ENCODE measurements around the gene L3MBTL2.
"Not testable (repeated sequence)": the region's sequence is repeated elsewhere in the genome, so short reads cannot be mapped to it uniquely, and the experiment has no call there.

L3MBTL2 gene

DNA sequence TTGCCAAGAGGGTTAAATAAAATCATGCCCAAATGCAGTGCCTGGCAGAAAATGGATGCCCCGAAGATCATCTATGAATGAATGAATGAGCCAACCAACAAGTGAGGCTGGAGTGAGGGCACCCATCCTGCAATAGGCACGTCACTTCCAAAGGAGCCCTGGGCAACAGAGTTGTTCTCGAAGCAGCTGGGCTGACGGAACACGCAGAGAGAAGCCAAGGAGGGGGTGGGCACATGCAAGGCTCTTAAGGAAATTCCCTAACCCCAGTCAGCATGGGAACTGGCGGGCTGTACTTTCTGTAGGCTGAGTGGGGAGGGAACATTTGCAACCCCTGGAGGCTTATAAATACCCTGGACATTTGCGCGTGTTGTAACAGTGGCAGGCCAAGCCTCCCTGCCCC, 47.3 kb downstream of the L3MBTL2 start:
- ATAC-seq: no peak
- TF ChIP-seq OSR1 (CRISPR knock-in tag; IDR thresholded peaks at IDR 0.05): no peak

DNA sequence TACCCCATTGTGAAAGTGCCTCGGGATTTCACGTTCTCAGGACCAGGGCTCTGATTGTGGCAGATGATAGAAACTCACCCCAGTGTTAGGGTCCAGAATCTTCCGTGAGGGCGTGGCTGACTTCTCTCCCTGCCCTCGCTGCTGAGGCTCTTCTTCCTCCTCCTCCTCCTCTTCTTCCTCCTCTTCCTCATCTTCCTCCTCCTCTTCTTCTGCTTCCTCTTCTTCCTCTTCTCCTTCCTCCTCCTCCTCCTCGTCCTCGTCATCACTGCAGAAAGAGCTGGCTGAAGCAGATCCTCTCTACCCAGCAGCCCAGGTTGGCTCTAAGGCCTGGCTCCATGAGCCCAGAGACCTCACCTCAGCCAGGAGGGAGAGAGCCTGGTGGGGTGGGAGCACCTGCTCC, 49.1 kb downstream of the L3MBTL2 start:
- TF ChIP-seq ZFP3 (CRISPR knock-in tag; IDR thresholded peaks at IDR 0.05): no peak
- no peak for TF ChIP-seq PPARA (CRISPR knock-in tag; IDR thresholded peaks at IDR 0.05; ENCODE audit: borderline replicate concordance)
- TF ChIP-seq SNAI2 (CRISPR knock-in tag; IDR thresholded peaks at IDR 0.05): no peak
- no peak for TF ChIP-seq ISL1 (CRISPR knock-in tag; IDR thresholded peaks at IDR 0.05)
- TF ChIP-seq RARB (CRISPR knock-in tag; IDR thresholded peaks at IDR 0.05): no peak
- TF ChIP-seq, protein P1, sequence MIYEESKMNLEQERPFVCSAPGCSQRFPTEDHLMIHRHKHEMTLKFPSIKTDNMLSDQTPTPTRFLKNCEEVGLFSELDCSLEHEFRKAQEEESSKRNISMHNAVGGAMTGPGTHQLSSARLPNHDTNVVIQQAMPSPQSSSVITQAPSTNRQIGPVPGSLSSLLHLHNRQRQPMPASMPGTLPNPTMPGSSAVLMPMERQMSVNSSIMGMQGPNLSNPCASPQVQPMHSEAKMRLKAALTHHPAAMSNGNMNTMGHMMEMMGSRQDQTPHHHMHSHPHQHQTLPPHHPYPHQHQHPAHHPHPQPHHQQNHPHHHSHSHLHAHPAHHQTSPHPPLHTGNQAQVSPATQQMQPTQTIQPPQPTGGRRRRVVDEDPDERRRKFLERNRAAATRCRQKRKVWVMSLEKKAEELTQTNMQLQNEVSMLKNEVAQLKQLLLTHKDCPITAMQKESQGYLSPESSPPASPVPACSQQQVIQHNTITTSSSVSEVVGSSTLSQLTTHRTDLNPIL (CRISPR knock-in tag; IDR thresholded peaks at IDR 0.05; ENCODE audit: low read depth): no peak
- no peak for TF ChIP-seq OSR1 (CRISPR knock-in tag; IDR thresholded peaks at IDR 0.05)
- no peak for TF ChIP-seq ZNF565 (CRISPR knock-in tag; conservative IDR thresholded peaks at IDR 0.05; ENCODE audit: low read depth)
- TF ChIP-seq CSDC2 (CRISPR knock-in tag; IDR thresholded peaks at IDR 0.05): no peak
- TF ChIP-seq ZC3H10 (CRISPR knock-in tag; IDR thresholded peaks at IDR 0.05): no peak
- no peak for TF ChIP-seq BACH2 (CRISPR knock-in tag; IDR thresholded peaks at IDR 0.05; ENCODE audit: borderline replicate concordance)
- no peak for ATAC-seq

DNA sequence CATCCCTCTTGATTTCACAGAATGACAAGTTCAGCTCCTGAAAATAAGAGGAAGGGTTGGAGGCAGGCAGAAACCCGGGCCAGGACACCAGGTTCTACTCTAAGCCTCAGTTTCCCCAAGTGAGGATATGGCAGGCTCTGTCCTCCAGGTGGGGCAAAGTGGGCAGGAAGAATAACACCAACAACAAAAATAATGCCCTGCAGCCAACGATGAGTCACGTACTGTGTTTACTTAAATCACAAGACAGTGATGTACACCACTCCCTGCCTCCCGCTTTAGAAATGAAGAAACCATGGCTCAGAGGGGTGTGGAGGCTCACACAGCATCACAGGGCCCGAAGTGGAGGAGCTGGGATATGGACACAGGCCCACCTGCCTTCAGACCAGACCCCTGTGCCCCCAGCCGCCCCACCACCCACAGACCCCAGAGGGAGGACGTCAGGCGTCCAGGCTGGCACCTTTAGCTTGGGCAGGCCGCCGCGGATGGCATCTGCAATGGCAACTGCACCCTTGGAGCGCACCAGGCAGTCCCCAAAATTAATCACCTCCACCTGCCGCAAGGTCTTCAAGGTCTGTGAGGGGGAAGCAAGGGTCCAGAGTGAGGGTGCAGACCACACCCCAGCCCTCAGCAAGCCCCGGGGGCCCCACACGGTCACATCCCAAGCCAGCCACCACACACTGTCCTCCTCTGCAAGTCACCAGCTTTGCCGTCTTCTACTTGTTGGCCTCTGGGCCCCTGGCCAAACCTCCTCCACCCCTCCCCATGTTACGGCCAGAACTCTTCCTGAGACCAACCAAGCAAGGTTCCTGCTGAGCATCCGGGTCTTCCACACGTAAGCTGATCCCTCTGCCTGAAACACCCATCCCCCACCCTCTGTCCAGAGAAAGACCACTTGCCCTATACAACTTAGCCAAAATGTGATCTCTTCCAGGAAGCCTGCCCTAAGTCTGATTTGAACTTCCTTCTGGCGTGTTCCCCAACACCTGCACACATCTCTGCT, 51.4 kb downstream of the L3MBTL2 start:
- no peak for TF ChIP-seq GLIS3 (CRISPR knock-in tag; IDR thresholded peaks at IDR 0.05)
- no peak for TF ChIP-seq TOX (CRISPR knock-in tag; IDR thresholded peaks at IDR 0.05; ENCODE audit: borderline replicate concordance)
- TF ChIP-seq, protein P2, sequence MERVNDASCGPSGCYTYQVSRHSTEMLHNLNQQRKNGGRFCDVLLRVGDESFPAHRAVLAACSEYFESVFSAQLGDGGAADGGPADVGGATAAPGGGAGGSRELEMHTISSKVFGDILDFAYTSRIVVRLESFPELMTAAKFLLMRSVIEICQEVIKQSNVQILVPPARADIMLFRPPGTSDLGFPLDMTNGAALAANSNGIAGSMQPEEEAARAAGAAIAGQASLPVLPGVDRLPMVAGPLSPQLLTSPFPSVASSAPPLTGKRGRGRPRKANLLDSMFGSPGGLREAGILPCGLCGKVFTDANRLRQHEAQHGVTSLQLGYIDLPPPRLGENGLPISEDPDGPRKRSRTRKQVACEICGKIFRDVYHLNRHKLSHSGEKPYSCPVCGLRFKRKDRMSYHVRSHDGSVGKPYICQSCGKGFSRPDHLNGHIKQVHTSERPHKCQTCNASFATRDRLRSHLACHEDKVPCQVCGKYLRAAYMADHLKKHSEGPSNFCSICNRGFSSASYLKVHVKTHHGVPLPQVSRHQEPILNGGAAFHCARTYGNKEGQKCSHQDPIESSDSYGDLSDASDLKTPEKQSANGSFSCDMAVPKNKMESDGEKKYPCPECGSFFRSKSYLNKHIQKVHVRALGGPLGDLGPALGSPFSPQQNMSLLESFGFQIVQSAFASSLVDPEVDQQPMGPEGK (CRISPR knock-in tag; IDR thresholded peaks at IDR 0.05; ENCODE audit: borderline replicate concordance): no peak
- no peak for TF ChIP-seq SNAI2 (CRISPR knock-in tag; IDR thresholded peaks at IDR 0.05)
- no peak for TF ChIP-seq CSDC2 (CRISPR knock-in tag; IDR thresholded peaks at IDR 0.05)
- TF ChIP-seq, protein P3, sequence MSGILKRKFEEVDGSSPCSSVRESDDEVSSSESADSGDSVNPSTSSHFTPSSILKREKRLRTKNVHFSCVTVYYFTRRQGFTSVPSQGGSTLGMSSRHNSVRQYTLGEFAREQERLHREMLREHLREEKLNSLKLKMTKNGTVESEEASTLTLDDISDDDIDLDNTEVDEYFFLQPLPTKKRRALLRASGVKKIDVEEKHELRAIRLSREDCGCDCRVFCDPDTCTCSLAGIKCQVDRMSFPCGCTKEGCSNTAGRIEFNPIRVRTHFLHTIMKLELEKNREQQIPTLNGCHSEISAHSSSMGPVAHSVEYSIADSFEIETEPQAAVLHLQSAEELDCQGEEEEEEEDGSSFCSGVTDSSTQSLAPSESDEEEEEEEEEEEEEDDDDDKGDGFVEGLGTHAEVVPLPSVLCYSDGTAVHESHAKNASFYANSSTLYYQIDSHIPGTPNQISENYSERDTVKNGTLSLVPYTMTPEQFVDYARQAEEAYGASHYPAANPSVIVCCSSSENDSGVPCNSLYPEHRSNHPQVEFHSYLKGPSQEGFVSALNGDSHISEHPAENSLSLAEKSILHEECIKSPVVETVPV (CRISPR knock-in tag; IDR thresholded peaks at IDR 0.05): no peak
- TF ChIP-seq BACH2 (CRISPR knock-in tag; IDR thresholded peaks at IDR 0.05; ENCODE audit: borderline replicate concordance): no peak
- TF ChIP-seq ZC3H10 (CRISPR knock-in tag; IDR thresholded peaks at IDR 0.05): no peak
- TF ChIP-seq ZNF70 (CRISPR knock-in tag; IDR thresholded peaks at IDR 0.05): no peak
- ATAC-seq: no peak

DNA sequence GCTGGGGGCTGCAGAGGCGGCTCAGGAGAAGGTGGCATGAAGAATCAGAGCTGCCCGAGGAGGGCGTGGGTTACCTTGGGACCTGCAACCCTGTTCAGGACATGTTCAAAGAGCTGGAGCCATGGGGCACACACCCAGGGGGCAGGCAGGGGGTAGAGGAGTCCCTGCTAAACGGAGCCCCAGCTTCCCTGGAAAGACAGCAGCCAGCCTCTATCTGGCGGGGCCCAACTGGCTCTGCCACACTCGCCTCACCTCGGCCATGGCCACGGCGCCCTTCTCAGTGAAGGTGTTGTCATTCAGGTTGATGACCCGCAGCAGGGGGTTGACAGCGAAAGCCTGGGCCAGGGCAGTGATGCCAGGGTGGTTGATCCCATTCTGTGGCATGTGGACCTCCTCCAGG, 52.6 kb downstream of the L3MBTL2 start:
- TF ChIP-seq TCF4 (CRISPR knock-in tag; IDR thresholded peaks at IDR 0.05; ENCODE audit: borderline replicate concordance): no peak
- no peak for TF ChIP-seq ZFP30 (CRISPR knock-in tag; IDR thresholded peaks at IDR 0.05)
- no peak for TF ChIP-seq ZNF8 (CRISPR knock-in tag; IDR thresholded peaks at IDR 0.05)
- TF ChIP-seq ESRRG (CRISPR knock-in tag; IDR thresholded peaks at IDR 0.05): no peak
- TF ChIP-seq OSR1 (CRISPR knock-in tag; IDR thresholded peaks at IDR 0.05): no peak
- no peak for TF ChIP-seq ZFP3 (CRISPR knock-in tag; IDR thresholded peaks at IDR 0.05)
- TF ChIP-seq GLIS3 (CRISPR knock-in tag; IDR thresholded peaks at IDR 0.05): no peak
- TF ChIP-seq ISL1 (CRISPR knock-in tag; IDR thresholded peaks at IDR 0.05): no peak
- TF ChIP-seq ZNF565 (CRISPR knock-in tag; conservative IDR thresholded peaks at IDR 0.05; ENCODE audit: low read depth): no peak
- TF ChIP-seq SNAI2 (CRISPR knock-in tag; IDR thresholded peaks at IDR 0.05): no peak
- TF ChIP-seq, protein P4, sequence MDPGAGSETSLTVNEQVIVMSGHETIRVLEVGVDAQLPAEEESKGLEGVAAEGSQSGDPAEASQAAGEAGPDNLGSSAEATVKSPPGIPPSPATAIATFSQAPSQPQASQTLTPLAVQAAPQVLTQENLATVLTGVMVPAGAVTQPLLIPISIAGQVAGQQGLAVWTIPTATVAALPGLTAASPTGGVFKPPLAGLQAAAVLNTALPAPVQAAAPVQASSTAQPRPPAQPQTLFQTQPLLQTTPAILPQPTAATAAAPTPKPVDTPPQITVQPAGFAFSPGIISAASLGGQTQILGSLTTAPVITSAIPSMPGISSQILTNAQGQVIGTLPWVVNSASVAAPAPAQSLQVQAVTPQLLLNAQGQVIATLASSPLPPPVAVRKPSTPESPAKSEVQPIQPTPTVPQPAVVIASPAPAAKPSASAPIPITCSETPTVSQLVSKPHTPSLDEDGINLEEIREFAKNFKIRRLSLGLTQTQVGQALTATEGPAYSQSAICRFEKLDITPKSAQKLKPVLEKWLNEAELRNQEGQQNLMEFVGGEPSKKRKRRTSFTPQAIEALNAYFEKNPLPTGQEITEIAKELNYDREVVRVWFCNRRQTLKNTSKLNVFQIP (CRISPR knock-in tag; IDR thresholded peaks at IDR 0.05; ENCODE audit: borderline replicate concordance, low read depth): no peak
- TF ChIP-seq ZC3H10 (CRISPR knock-in tag; IDR thresholded peaks at IDR 0.05): no peak
- TF ChIP-seq CSDC2 (CRISPR knock-in tag; IDR thresholded peaks at IDR 0.05): no peak
- TF ChIP-seq ZNF70 (CRISPR knock-in tag; IDR thresholded peaks at IDR 0.05): no peak
- TF ChIP-seq, protein P1 (CRISPR knock-in tag; IDR thresholded peaks at IDR 0.05; ENCODE audit: low read depth): no peak
- TF ChIP-seq BACH2 (CRISPR knock-in tag; IDR thresholded peaks at IDR 0.05; ENCODE audit: borderline replicate concordance): no peak
- TF ChIP-seq PPARA (CRISPR knock-in tag; IDR thresholded peaks at IDR 0.05; ENCODE audit: borderline replicate concordance): no peak
- ATAC-seq: no peak

DNA sequence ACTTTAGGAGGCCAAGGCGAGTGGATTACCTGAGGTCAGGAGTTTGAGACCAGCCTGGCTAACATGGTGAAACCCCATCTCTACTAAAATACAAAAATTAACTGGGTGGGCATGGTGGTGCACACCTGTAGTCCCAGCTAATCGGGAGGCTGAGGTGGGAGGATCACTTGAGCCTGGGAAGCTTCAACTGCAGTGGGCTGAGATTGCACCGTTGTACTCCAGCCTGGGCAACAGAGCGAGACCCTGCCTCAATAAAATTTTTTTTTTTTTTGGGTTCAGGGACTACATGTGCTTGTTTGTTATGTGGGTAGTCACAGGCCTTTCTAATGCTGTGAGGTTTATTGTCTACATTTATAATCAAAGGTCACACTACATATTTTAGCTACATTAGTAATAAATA, 54.6 kb downstream of the L3MBTL2 start:
- ATAC-seq: not testable (repeated sequence)
